Parathyroid adenoma (tissue), 2 donors: Measurements from ENCODE around the gene FAM24B.
"Not testable (repeated sequence)": the region's sequence is repeated elsewhere in the genome, so short reads cannot be mapped to it uniquely, and the experiment has no call there.

Source experiments
- H2AFZ ChIP-seq: fragments of 300-600 bp; sonication (generic); one replicate; pipeline ENCODE4 v1.7.0; 2017; ENCODE audit warnings: antibody characterized with exemption, mild to moderate bottlenecking
- H3K27ac ChIP-seq: fragments of 300-600 bp; sonication (generic); one replicate; pipeline ENCODE4 v1.7.0; 2017
- H3K27me3 ChIP-seq: fragments of 300-600 bp; sonication (generic); one replicate; pipeline ENCODE4 v1.7.0; 2017; ENCODE audit warnings: low read length; ENCODE audit not compliant: control insufficient read depth, insufficient read depth
- H3K36me3 ChIP-seq: fragments of 300-600 bp; sonication (generic); one replicate; pipeline ENCODE4 v1.7.0; 2017; ENCODE audit warnings: low read length; ENCODE audit not compliant: control insufficient read depth, insufficient read depth
- H3K4me1 ChIP-seq: fragments of 300-600 bp; sonication (generic); one replicate; pipeline ENCODE4 v1.7.0; 2017; ENCODE audit warnings: control low read depth
- H3K4me2 ChIP-seq: fragments of 300-600 bp; sonication (generic); one replicate; pipeline ENCODE4 v1.7.0; 2017; ENCODE audit warnings: low read length
- H3K4me3 ChIP-seq: fragments of 300-600 bp; sonication (generic); one replicate; pipeline ENCODE4 v1.7.0; 2017; ENCODE audit warnings: low read depth, low read length
- H3K79me2 ChIP-seq: fragments of 300-600 bp; sonication (generic); one replicate; pipeline ENCODE4 v1.7.0; 2017; ENCODE audit warnings: control low read depth
- H3K9ac ChIP-seq: fragments of 300-600 bp; sonication (generic); one replicate; pipeline ENCODE4 v1.7.0; 2017; ENCODE audit warnings: mild to moderate bottlenecking
- H3K9me3 ChIP-seq: fragments of 300-600 bp; sonication (generic); one replicate; pipeline ENCODE4 v1.7.0; 2017; ENCODE audit warnings: low read length; ENCODE audit not compliant: control insufficient read depth
- CTCF ChIP-seq: fragments of 300-600 bp; sonication (generic); IDR thresholded peaks from one replicate; pipeline ENCODE4 v1.7.0; 2017; ENCODE audit warnings: antibody characterized with exemption, mild to moderate bottlenecking
- donor health status: primary hyperparathyroidism.

The FAM24B gene

DNA sequence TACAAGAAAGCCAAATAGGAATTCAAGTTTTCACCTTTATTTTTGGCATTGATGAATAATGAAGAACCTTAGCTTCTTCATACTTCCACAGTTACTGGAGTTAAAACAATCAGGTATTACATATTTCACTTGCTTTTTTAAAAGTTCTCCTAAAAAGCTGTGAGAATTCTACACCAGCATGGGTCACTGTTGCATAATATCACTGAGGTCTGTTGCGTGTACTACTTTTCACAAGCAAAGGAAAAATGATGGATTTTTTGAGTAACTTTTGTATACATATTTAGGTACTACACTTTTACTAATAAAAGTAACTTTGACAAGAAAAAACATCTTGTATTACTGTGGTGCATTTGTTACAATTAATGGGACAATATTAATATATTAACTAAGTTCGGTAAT is 15.2 kb downstream of the FAM24B start:
- Histone ChIP-seq H3K9ac (no peak overlapping the region), H3K36me3 (no peaks in the 10 kb centered on the region), H3K27ac (no peak overlapping the region), H2AFZ (no peak overlapping the region), H3K9me3 (no peaks in the 10 kb centered on the region), H3K4me2 (no peak overlapping the region), H3K27me3 (no peaks in the 10 kb centered on the region), H3K4me3 (no peak overlapping the region), H3K79me2 (no peaks in the 10 kb centered on the region), H3K4me1 (no peaks in the 10 kb centered on the region)
- TF ChIP-seq CTCF = no peak

- H3K9me3 ChIP-seq = no peaks in the 10 kb centered on the region
- no peak overlapping the region for H2AFZ ChIP-seq
- H3K36me3 ChIP-seq = no peaks in the 10 kb centered on the region
- H3K27me3 ChIP-seq = no peaks in the 10 kb centered on the region
- H3K9ac ChIP-seq = no peak overlapping the region
- TF ChIP-seq CTCF = no peak
- H3K4me3 ChIP-seq = no peak overlapping the region
- H3K79me2 ChIP-seq = no peaks in the 10 kb centered on the region
- H3K27ac ChIP-seq = no peak overlapping the region
- no peak overlapping the region for H3K4me2 ChIP-seq
- H3K4me1 ChIP-seq = no peaks in the 10 kb centered on the region
Observed at GRCh38 chr10:122863216-122864193, 15.9 kb downstream of the FAM24B start.

GRCh38 chr10:122861711-122862161 is 17.6 kb downstream of the FAM24B start:
- no peak overlapping the region for H3K4me2 ChIP-seq
- H3K4me3 ChIP-seq = no peak overlapping the region
- no peak for TF ChIP-seq CTCF
- H2AFZ ChIP-seq = no peak overlapping the region
- no peaks in the 10 kb centered on the region for H3K27me3 ChIP-seq
- H3K79me2 ChIP-seq = no peaks in the 10 kb centered on the region
- H3K9me3 ChIP-seq = no peaks in the 10 kb centered on the region
- H3K4me1 ChIP-seq = no peaks in the 10 kb centered on the region
- no peak overlapping the region for H3K27ac ChIP-seq
- no peak overlapping the region for H3K9ac ChIP-seq
- no peaks in the 10 kb centered on the region for H3K36me3 ChIP-seq

- H3K79me2 ChIP-seq = no peaks in the 10 kb centered on the region
- no peak overlapping the region for H3K27ac ChIP-seq
- H3K4me2 ChIP-seq = no peak overlapping the region
- no peaks in the 10 kb centered on the region for H3K36me3 ChIP-seq
- H3K9me3 ChIP-seq = no peaks in the 10 kb centered on the region
- no peak overlapping the region for H3K4me3 ChIP-seq
- no peak for TF ChIP-seq CTCF
- no peak overlapping the region for H3K9ac ChIP-seq
- no peaks in the 10 kb centered on the region for H3K27me3 ChIP-seq
- H3K4me1 ChIP-seq = no peaks in the 10 kb centered on the region
- no peak overlapping the region for H2AFZ ChIP-seq
Observed at GRCh38 chr10:122859527-122859926, 19.9 kb downstream of the FAM24B start.

GRCh38 chr10:122858042-122858441 is 21.3 kb downstream of the FAM24B start:
- not testable (repeated sequence) for H3K4me2 ChIP-seq, H3K27ac ChIP-seq, H3K36me3 ChIP-seq, H3K4me3 ChIP-seq, H3K9me3 ChIP-seq, H2AFZ ChIP-seq, H3K9ac ChIP-seq, H3K79me2 ChIP-seq, H3K4me1 ChIP-seq, H3K27me3 ChIP-seq
